ENCODE data around the gene LAMA2.

DNA sequence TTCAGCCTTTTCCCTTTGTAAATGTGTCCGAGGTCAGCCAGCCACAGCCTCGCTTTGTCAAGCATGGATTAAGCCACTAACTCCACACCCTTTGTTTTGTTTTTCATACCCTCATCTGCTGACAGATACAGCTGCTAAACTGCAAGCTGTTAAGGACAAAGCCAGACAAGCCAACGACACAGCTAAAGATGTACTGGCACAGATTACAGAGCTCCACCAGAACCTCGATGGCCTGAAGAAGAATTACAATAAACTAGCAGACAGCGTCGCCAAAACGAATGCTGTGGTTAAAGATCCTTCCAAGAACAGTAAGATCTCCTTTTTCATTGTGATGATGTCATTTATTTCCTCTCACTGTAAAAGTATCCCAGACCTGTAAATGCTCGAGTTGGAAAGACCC lies 557.8 kb downstream of the LAMA2 start:
- TF ChIP-seq, protein P1, sequence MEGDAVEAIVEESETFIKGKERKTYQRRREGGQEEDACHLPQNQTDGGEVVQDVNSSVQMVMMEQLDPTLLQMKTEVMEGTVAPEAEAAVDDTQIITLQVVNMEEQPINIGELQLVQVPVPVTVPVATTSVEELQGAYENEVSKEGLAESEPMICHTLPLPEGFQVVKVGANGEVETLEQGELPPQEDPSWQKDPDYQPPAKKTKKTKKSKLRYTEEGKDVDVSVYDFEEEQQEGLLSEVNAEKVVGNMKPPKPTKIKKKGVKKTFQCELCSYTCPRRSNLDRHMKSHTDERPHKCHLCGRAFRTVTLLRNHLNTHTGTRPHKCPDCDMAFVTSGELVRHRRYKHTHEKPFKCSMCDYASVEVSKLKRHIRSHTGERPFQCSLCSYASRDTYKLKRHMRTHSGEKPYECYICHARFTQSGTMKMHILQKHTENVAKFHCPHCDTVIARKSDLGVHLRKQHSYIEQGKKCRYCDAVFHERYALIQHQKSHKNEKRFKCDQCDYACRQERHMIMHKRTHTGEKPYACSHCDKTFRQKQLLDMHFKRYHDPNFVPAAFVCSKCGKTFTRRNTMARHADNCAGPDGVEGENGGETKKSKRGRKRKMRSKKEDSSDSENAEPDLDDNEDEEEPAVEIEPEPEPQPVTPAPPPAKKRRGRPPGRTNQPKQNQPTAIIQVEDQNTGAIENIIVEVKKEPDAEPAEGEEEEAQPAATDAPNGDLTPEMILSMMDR (conservative IDR thresholded peaks at IDR 0.05 in 1 of 2, IDR thresholded peaks at IDR 0.05 in 1 of 2; ENCODE audit: low read depth in 1 of 2, low read length in 2 of 2): peak in 1 of 2 donors; percentile 17
- TF ChIP-seq EZH2 (IDR thresholded peaks at IDR 0.05; ENCODE audit: low read length, missing control alignments): no peak

Data from fibroblast of lung (primary cell).